HFFc6 (cell line): Measurements from ENCODE around the gene SPATA46. TPM values are rescaled to one million over a fixed set of nuclear protein-coding genes. Genes with fewer than 3 reads are reported as not detected.
"Not testable (repeated sequence)": the region's sequence is repeated elsewhere in the genome, so short reads cannot be mapped to it uniquely, and the experiment has no call there.

Source experiments
- DNase-seq: peaks from one replicate; pipeline ENCODE4 v3.0.0-alpha.2; 2018
- H3K27ac Mint-ChIP-seq: 2 replicates; pipeline ENCODE4 v1.8.0; 2020; ENCODE audit warnings: mild to moderate bottlenecking, mixed read lengths
- H3K27me3 Mint-ChIP-seq: 2 replicates; pipeline ENCODE4 v1.8.0; 2021; ENCODE audit warnings: mild to moderate bottlenecking, moderate library complexity, mixed read lengths; ENCODE audit not compliant: insufficient read depth
- H3K36me3 Mint-ChIP-seq: 2 replicates; pipeline ENCODE4 v1.8.0; 2021; ENCODE audit warnings: low read depth, mixed read lengths
- H3K4me1 Mint-ChIP-seq: 2 replicates; pipeline ENCODE4 v1.8.0; 2020; ENCODE audit warnings: low read depth, mixed read lengths
- H3K4me3 Mint-ChIP-seq: 2 replicates; pipeline ENCODE4 v1.8.0; 2020; ENCODE audit warnings: mild to moderate bottlenecking, moderate library complexity, mixed read lengths
- H3K9me3 Mint-ChIP-seq: 2 replicates; pipeline ENCODE4 v1.8.0; 2020; ENCODE audit warnings: mild to moderate bottlenecking, mixed read lengths
- total RNA-seq, 6 experiments: library from RNA; stranded (reverse); fragmentation: NEBNext Ultra II Directional; extraction: Animal tissue kit (Norgen Biotek cat#: 25700); gene quantifications; 2 replicates in 1 of 6; 3 replicates in 5 of 6; pipeline ENCODE4 v1.2.3, GENCODE V29; 2021
- TF ChIP-seq, protein P1 (sequence below): fragments of 200-600 bp; sonication (generic); IDR thresholded peaks from 2 replicates; pipeline ENCODE4 v1.5.0; 2021; ENCODE audit warnings: antibody characterized with exemption, mild to moderate bottlenecking

SPATA46 gene
- total RNA-seq, 6 experiments from 2014 or later, result not detected

DNA sequence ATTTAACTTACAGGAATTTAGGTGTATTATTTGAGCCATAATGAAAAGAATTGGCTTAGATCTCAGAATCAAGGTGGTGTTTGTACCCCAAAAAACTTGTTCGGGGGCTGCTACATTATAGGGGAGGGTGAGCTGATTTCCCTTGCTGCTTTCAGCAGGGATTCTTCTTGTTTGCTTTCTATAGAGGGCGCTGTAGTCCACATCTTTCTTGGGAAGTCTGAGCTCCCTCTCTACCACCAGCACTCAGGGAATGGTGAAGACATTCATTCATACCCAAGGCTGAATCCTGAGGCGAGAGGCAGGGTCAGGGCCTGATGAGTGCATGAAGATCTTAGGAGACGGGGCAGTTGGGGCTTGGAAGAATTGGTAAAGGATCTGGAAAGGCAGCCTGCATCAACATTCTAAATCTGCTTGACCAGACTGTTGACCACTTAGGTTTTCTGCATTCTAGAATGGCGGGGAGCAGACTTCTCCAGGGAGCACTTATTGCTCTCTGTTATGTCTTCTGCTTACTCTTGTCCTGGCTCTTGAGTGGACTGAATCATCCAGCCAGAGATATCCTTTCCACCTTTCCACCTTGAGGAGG, 18.9 kb downstream of the SPATA46 start:
- Mint-ChIP-seq H3K27ac (no peak overlapping the region), H3K36me3 (no peaks in the 10 kb centered on the region), H3K27me3 (peaks cover 8% of the 10 kb centered on the region), H3K9me3 (no peaks in the 10 kb centered on the region), H3K4me1 (no peaks in the 10 kb centered on the region), H3K4me3 (no peak overlapping the region)
- TF ChIP-seq, protein P1, sequence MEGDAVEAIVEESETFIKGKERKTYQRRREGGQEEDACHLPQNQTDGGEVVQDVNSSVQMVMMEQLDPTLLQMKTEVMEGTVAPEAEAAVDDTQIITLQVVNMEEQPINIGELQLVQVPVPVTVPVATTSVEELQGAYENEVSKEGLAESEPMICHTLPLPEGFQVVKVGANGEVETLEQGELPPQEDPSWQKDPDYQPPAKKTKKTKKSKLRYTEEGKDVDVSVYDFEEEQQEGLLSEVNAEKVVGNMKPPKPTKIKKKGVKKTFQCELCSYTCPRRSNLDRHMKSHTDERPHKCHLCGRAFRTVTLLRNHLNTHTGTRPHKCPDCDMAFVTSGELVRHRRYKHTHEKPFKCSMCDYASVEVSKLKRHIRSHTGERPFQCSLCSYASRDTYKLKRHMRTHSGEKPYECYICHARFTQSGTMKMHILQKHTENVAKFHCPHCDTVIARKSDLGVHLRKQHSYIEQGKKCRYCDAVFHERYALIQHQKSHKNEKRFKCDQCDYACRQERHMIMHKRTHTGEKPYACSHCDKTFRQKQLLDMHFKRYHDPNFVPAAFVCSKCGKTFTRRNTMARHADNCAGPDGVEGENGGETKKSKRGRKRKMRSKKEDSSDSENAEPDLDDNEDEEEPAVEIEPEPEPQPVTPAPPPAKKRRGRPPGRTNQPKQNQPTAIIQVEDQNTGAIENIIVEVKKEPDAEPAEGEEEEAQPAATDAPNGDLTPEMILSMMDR, result peak; percentile 82
- DNase-seq, result peak; percentile 46

DNA sequence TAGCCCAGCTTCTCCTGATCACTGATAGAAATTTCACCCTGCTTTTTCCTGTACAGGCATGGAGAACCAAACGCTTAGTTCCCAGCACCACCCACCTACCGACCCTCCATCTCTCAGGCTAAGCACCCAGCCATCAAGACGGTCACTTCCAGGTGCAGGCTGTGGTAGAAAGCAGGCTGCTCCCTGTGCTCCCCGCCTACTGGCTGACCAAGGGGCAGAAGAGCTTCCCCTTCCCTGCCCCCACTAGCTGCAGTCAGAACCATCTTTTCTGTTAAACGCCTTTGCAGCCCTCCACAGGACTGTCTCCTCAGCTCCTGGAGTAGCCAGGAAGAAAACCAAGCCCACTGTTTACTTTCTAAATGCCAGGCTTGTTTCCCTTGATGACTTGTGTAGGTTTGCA, 23.0 kb downstream of the SPATA46 start:
- no peak for DNase-seq
- H3K27me3 Mint-ChIP-seq, result peaks cover 3% of the 10 kb centered on the region
- no peaks in the 10 kb centered on the region for H3K36me3 Mint-ChIP-seq
- H3K4me1 Mint-ChIP-seq, result peaks cover 21% of the 10 kb centered on the region
- H3K27ac Mint-ChIP-seq, result no peak overlapping the region
- no peak overlapping the region for H3K4me3 Mint-ChIP-seq
- TF ChIP-seq, protein P1, result no peak
- H3K9me3 Mint-ChIP-seq, result no peaks in the 10 kb centered on the region

DNA sequence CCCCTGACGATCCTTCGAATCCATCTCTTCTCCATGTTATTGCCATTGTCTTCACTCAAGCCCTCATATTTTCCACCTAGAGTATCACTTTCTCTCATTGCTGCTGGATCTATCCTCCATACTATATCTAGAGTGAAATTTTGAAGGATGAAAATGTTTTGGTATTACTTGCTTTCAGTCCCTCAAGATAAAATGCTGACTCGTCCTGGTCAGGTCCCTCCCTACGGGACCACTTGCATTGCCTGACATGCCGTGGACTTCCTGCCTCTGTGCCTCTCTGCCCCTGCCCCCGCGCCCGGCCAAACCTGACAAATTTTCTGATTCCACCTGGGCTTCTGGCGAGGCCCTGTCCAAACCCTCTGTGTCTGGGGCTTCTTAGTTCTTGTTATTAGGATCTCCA, 23.6 kb downstream of the SPATA46 start:
- no peak for DNase-seq
- Mint-ChIP-seq H3K27ac (no peak overlapping the region), H3K9me3 (no peaks in the 10 kb centered on the region), H3K36me3 (no peaks in the 10 kb centered on the region), H3K4me3 (no peak overlapping the region), H3K27me3 (peaks cover 3% of the 10 kb centered on the region), H3K4me1 (peaks cover 21% of the 10 kb centered on the region)
- TF ChIP-seq, protein P1, result no peak

DNA sequence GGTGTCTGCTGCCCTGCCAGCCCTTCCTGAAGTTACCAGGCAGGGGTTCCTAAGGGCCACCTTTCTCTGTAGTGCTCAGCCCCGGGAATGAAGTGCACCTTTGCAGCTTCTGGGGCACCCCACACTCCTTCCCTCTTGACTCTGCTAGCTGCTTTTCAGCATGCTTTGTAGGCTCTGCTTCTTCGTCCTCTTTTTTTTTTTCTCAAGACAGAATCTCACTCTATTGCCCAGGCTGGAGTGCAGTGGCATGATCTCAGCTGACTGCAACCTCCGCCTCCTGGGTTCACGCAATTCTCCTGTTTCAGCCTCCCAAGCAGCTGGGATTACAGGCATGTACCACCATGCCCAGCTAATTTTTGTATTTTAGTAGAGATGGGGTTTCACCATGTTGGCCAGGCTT, 24.8 kb downstream of the SPATA46 start:
- peaks cover 24% of the 10 kb centered on the region for H3K4me1 Mint-ChIP-seq
- not testable (repeated sequence) for H3K27me3 Mint-ChIP-seq, H3K4me3 Mint-ChIP-seq, H3K36me3 Mint-ChIP-seq, DNase-seq, H3K9me3 Mint-ChIP-seq, H3K27ac Mint-ChIP-seq

DNA sequence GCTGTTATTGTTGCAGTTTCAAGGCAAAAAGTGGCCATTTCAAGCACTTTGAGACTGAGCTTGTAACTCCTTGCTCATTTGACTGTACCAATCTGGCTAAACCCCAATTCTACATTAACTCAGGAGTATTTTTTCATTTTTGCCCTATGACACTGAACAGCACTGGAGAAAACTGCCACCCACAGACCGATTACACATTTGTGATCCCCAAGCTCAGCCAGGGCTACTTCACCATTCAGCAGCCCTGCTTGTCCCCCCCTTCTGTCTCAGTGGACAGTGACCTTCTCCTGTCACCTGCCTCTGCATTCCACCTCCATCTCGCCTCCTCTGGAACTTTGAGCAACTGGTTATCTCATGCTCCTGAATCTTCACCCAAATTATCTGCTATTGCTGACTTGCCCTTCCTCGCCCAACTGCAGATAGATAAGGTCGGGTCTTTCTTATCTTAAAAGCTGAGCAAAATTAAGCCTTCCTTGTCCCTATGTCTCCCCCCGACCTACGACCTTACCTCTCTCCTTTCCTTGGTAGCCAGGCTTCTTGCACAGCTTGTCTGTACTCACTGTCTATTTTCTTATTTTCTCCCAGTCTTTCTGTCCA, 25.3 kb downstream of the SPATA46 start:
- H3K9me3 Mint-ChIP-seq, result no peaks in the 10 kb centered on the region
- no peak overlapping the region for H3K4me3 Mint-ChIP-seq
- TF ChIP-seq, protein P1, result no peak
- DNase-seq, result no peak
- no peaks in the 10 kb centered on the region for H3K36me3 Mint-ChIP-seq
- H3K27me3 Mint-ChIP-seq, result peaks cover 5% of the 10 kb centered on the region
- no peak overlapping the region for H3K27ac Mint-ChIP-seq
- H3K4me1 Mint-ChIP-seq, result peaks cover 25% of the 10 kb centered on the region

GRCh38 chr1:162349635-162350330, 26.9 kb downstream of the SPATA46 start:
- Mint-ChIP-seq H3K4me3 (peak overlapping the region; percentile 77), H3K4me1 (peaks cover 25% of the 10 kb centered on the region), H3K27ac (peak overlapping the region; percentile 88), H3K9me3 (no peaks in the 10 kb centered on the region), H3K27me3 (peaks cover 3% of the 10 kb centered on the region), H3K36me3 (no peaks in the 10 kb centered on the region)
- TF ChIP-seq, protein P1, result no peak
- peak; percentile 83 for DNase-seq
